ENCODE results near the gene ANO10. TPM values are rescaled to one million over a fixed set of nuclear protein-coding genes. Genes with fewer than 3 reads are reported as not detected.
"Not testable (repeated sequence)": the region's sequence is repeated elsewhere in the genome, so short reads cannot be mapped to it uniquely, and the experiment has no call there.

Gene ANO10
- total RNA-seq, 1 experiment from 2014 or later: 15.0 TPM

DNA sequence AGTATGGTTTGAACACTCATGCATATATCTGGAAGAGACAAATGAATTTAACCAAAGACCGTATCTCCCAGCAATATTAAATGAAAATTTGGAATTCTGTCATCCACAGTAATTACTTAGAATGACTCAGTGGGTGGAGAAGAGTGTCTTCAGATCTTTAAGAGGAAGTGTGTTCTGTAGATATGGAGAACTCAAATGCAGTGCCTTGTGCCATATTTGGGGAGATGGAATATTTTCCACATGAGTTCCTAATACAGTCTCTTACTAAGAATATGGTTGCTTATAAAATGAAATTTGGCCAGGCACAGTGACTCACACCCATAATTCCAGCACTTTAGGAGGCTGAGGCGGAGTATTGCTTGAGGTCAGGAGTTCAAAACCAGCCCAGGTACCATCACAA, 40.5 kb downstream of the ANO10 start:
- peaks cover 4% of the 10 kb centered on the region for H3K36me3 Mint-ChIP-seq (ENCODE audit: insufficient read depth, unreplicated experiment)
- intact Hi-C loops (cut with micrococcal nuclease): no loop called here
- H3K27me3 Mint-ChIP-seq (ENCODE audit: insufficient read depth, unreplicated experiment): no peaks in the 10 kb centered on the region
- BruUV-seq (replicated peaks): no TSS peak
- ChIA-PET POLR2A (no interaction called here), CTCF (interaction anchor here (0.5 to 0.7 kb wide), 2 partner anchors 616 to 647 kb away, joined by 3 read pairs; no protein-coding TSS in a partner anchor)
- H3K4me3 Mint-ChIP-seq (ENCODE audit: unreplicated experiment): no peak overlapping the region
- no peak for DNase-seq (ENCODE audit: unreplicated experiment)
- no peak for TF ChIP-seq CTCF (IDR thresholded peaks at IDR 0.05; ENCODE audit: unreplicated experiment)
- H3K4me1 Mint-ChIP-seq (ENCODE audit: insufficient read depth, unreplicated experiment): peaks cover 5% of the 10 kb centered on the region
- no peak overlapping the region for H3K27ac Mint-ChIP-seq (ENCODE audit: low read depth, unreplicated experiment)
- H3K9me3 Mint-ChIP-seq (ENCODE audit: unreplicated experiment): no peaks in the 10 kb centered on the region

DNA sequence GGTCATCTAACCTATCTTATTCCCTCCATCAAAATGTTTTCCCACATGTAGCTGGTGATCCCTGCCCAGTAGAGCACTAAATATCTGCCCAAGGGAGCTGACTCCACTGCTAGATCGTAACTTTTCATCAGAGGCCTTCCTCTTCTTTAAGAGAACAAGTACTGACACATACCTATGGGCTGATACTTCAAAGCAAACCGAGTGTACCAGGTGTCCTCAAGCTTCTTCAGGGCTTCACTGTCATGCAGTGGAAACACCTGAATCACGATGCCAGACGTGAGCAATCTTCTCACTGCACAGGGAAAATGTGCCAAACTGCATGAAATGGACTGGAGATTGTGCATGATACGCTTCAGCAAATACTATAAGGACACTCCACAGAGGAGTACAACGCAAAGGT, 41.6 kb downstream of the ANO10 start:
- no peaks in the 10 kb centered on the region for H3K9me3 Mint-ChIP-seq (ENCODE audit: unreplicated experiment)
- H3K27ac Mint-ChIP-seq (ENCODE audit: low read depth, unreplicated experiment): no peak overlapping the region
- no peak for TF ChIP-seq CTCF (IDR thresholded peaks at IDR 0.05; ENCODE audit: unreplicated experiment)
- CTCF ChIA-PET: no interaction called here
- no TSS peak for BruUV-seq (replicated peaks)
- peaks cover 5% of the 10 kb centered on the region for H3K4me1 Mint-ChIP-seq (ENCODE audit: insufficient read depth, unreplicated experiment)
- POLR2A ChIA-PET: interaction anchor here (0.7 to 0.9 kb wide), 2 partner anchors 41 to 128 kb away, joined by 3 read pairs; no protein-coding TSS in a partner anchor
- H3K4me3 Mint-ChIP-seq (ENCODE audit: unreplicated experiment): no peak overlapping the region
- peaks cover 4% of the 10 kb centered on the region for H3K36me3 Mint-ChIP-seq (ENCODE audit: insufficient read depth, unreplicated experiment)
- no peaks in the 10 kb centered on the region for H3K27me3 Mint-ChIP-seq (ENCODE audit: insufficient read depth, unreplicated experiment)
- intact Hi-C loops (cut with micrococcal nuclease): no loop called here
- no peak for DNase-seq (ENCODE audit: unreplicated experiment)

- Mint-ChIP-seq H3K36me3 (ENCODE audit: insufficient read depth, unreplicated experiment) (peaks cover 4% of the 10 kb centered on the region), H3K27me3 (ENCODE audit: insufficient read depth, unreplicated experiment) (no peaks in the 10 kb centered on the region), H3K4me3 (ENCODE audit: unreplicated experiment) (no peak overlapping the region), H3K27ac (ENCODE audit: low read depth, unreplicated experiment) (no peak overlapping the region), H3K4me1 (ENCODE audit: insufficient read depth, unreplicated experiment) (no peaks in the 10 kb centered on the region), H3K9me3 (ENCODE audit: unreplicated experiment) (no peaks in the 10 kb centered on the region)
- no peak for TF ChIP-seq CTCF (IDR thresholded peaks at IDR 0.05; ENCODE audit: unreplicated experiment)
- ChIA-PET POLR2A (interaction anchor here (0.7 to 1.6 kb wide), 2 partner anchors 14 to 48 kb away, joined by 3 read pairs; partner anchors contain the start of gene ANO10), CTCF (interaction anchor here (0.6 to 0.9 kb wide), 2 partner anchors 39 to 503 kb away, joined by 3 read pairs; no protein-coding TSS in a partner anchor)
- intact Hi-C loops (cut with micrococcal nuclease): no loop called here
- BruUV-seq (replicated peaks): no TSS peak
- DNase-seq (ENCODE audit: unreplicated experiment): no peak
Observed at GRCh38 chr3:43573576-43573975, 48.2 kb downstream of the ANO10 start.

GRCh38 chr3:43565661-43566341, 56.0 kb downstream of the ANO10 start:
- H3K27ac Mint-ChIP-seq (ENCODE audit: low read depth, unreplicated experiment); H3K4me3 Mint-ChIP-seq (ENCODE audit: unreplicated experiment); POLR2A ChIA-PET; H3K27me3 Mint-ChIP-seq (ENCODE audit: insufficient read depth, unreplicated experiment); DNase-seq (ENCODE audit: unreplicated experiment); H3K4me1 Mint-ChIP-seq (ENCODE audit: insufficient read depth, unreplicated experiment); intact Hi-C loops (cut with micrococcal nuclease); BruUV-seq (replicated peaks); H3K36me3 Mint-ChIP-seq (ENCODE audit: insufficient read depth, unreplicated experiment); H3K9me3 Mint-ChIP-seq (ENCODE audit: unreplicated experiment): not testable (repeated sequence)
- CTCF ChIA-PET: interaction anchor here (0.9 kb wide), 1 partner anchor 31 kb away, joined by 5 read pairs; no protein-coding TSS in a partner anchor

All from MCF 10A (cell line).